Glomerular visceral epithelial cell (primary cell): ENCODE measurements around the gene TPD52L1.

Experiments
- DNase-seq: peaks from one replicate; pipeline ENCODE4 v3.0.0-alpha.2; 2016; ENCODE audit errors: extremely low spot score

Gene TPD52L1

DNA sequence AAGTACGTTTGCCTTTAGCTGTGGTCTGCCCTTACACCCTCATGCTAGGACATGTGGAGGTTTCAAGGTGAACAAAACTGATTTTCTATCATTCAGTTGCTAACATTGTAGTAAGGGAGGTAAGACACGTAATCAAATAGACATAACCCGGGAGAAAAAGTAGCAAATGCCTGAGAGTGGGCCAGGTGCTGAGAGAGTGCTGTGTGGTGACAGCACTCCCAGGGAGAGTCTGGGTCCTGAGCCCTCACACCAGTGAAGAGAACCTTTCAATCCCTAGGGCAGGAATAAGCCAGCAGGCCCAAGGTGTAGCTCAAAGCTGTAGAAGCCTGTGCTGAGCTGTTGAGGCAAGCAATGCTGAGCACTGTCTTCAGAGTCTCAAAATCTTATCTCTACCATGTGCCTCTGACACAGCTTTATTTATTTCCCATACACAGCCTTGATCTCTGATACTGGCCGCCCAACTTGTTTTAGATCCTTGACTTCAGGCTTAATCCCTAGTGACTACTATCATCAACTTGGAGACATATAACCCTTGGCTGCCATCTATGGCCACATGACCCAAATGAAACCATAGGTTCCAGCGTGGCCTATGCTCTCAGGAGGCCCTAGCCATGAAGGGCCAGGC, 55.2 kb downstream of the TPD52L1 start:
- no peak for DNase-seq

GRCh38 chr6:125210667-125211066, 57.1 kb downstream of the TPD52L1 start:
- no peak for DNase-seq

GRCh38 chr6:125211352-125211751, 57.8 kb downstream of the TPD52L1 start:
- DNase-seq: no peak

DNA sequence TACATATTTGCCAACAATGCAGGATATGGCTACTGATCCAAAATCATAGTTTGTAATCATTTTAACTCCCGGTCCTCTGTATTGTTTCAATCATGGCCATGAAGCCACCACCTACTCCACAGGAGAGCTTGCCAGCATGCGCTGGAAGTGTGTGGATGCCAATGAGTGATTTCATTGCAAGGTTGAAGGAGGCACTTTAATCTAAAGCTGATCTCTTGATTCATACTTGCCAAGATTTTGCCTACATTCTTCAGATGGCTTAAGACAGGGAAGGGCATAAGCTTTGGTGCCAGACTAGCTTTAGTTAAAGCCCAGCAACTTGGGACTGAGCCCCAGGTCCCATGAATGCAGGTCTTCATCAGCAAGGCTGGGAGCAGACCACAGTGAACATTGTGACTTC, 58.8 kb downstream of the TPD52L1 start:
- DNase-seq: no peak

DNA sequence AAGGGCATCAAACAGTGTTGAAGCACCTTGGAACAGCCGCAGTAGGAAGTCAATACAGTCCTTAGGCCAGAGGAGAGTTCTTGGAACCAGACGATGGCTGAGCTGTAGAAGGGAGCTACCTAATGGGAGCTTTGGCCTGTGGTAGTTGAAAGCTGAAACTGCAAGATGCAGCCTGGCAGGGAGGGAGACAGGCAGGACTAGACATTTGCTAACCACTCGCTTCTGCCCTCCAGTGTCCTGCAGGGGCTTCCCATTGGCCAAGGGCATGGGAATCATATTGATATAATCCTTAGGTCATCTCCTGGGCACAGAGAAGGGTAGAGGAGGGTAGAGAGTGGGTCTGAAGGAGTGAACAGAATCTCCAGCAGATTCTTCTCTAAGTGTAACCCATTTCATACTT, 60.4 kb downstream of the TPD52L1 start:
- no peak for DNase-seq

DNA sequence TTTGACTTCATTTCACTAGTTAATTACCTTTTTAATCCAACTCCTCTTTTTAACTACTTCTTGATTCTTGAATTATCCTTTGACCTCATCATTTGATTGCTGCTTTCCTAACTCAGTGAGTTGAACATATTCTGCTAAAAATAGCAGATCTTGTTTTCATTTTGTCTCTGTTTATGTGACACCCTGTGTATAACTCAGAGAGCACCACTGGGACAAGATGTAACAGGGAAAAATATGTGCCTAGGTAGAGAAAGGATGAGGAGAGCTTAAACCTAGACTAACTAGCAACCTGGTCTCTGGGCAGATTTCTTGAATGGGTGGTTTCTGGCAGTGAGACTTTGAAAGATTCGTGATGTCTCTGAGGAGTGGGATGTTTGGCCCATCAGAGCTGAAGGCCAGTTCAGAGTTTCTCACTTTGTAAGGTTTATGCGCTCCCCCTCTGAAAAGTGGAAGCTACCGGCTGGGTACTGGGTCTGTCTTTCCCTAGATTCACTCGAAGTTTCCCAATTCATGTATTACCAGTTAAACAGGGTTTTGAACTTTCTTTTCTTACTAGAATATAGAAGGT, 61.8 kb downstream of the TPD52L1 start:
- no peak for DNase-seq

GRCh38 chr6:125216015-125216414, 62.4 kb downstream of the TPD52L1 start:
- DNase-seq: no peak

DNA sequence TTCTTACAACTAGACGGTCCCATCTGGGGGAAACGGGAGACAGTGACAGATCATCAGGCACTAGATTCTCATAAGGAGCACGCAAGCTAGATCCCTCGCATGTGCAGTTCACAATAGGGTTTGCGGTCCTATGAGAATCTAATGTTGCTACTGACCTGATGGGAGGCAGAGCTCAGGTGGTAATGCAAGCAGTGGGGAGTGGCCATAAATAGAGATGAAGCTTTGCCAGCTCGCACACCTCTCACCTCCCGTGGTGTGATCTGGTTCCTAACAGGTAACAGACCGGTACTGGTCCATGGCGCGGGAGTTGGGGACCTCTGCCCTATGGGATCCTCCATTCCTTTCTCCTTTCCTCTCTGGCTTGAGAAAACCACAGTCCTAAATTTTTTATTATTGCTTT, 63.8 kb downstream of the TPD52L1 start:
- no peak for DNase-seq

DNA sequence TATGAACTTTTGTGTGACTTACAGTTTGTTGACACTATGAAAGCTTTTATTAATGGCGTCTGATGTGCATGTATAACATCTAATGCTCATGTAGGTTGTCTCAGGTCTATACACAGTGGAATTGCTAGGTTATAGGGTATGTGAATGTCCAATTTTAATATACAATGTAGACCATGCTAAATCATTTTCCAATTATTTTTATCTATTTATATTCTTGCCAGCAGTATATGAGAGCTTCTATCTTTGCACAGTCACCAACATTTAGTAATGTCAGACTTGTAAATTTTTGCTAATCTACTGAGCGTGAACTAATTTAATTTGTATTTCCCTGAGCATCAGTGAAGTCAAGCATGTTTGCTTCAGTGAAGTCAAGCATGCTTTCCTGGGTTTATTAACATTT, 64.4 kb downstream of the TPD52L1 start:
- DNase-seq: no peak

DNA sequence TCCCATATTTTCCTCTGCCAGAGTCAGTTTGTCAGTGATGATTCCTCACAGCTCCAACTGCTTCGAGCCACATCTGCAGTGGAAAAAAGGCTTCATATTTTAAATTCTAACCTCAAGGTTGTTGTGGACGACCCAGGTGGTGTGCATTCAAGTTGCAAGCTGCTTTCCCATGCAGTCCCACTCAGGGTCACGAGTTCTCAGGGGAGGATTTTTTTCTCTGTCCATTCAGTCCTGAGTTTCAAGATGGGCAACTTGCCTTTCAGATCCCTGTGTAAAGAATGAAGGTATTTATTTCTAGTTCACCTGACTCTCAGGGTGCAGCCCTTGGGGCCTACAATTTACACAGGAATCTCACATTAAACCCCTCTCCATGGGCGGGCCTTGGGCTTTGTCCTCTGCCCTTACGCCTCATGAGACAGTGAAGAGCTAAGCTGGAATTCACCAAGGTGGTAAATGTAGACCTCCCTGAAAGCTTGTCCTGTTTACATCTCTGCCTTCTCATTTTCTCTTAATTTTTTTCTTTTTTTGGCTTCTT, 65.9 kb downstream of the TPD52L1 start:
- no peak for DNase-seq

GRCh38 chr6:125220712-125221111, 67.1 kb downstream of the TPD52L1 start:
- no peak for DNase-seq

- DNase-seq: no peak
Measured at GRCh38 chr6:125222531-125223455, 69.2 kb downstream of the TPD52L1 start.

GRCh38 chr6:125224231-125224861, 70.8 kb downstream of the TPD52L1 start:
- no peak for DNase-seq

DNA sequence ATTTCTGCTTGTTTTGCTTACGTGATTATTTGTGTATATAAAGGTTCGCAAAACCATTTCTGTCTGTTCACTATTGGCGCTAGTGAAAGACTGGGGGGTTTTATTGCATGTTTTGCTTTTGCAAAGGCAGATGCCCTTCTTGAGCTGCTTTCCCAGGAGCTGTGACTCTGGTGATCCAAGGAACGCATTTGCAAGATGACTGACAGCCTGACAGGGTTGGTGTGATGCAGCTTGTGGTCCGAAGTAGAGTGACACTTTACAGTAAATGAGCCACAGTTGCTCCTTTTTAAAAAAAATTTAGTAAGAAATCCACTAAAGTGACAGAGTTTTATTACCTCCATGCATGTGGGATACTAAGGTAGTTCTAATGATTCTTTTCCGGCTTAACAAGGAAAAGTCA, 73.7 kb downstream of the TPD52L1 start:
- no peak for DNase-seq

- no peak for DNase-seq
Measured at GRCh38 chr6:125228981-125229479, 75.5 kb downstream of the TPD52L1 start.

DNA sequence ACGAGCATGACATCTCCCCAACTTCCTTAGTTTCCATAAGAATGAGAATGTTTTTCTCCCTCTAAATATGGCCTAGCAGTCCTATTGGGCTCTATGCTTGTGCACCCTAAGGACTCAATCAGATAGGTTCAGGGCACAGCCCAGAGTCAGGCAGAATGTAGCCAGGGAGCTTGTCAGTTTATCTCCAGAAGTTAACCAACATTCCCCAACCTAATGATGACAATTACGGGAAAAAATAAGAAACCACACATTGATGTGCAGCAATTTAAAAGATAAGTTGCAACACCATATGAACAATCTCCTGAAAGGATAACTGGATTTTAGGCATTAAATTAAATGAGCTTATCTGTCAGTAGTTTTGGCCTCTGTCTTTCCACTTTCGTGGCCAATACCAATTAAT, 77.1 kb downstream of the TPD52L1 start:
- DNase-seq: no peak

DNA sequence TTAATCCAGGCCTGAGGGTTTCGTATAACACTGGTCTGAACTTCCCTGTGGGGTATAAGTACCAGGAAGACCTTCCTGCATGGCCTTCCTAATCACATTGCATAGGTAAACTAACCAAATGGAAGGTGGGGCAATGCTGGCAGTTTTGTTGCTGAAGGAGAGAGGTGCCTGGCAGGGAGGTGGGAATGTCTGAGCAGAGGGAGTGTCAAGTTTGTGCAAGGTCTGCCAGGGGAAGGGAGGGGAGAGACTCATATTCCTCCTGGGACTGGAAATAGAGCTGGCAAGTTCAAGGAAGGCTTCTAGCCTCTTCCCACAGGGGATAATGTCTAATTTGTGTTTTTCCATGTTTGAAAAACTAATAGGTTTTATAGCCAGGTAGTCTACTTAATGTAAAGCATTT, 77.6 kb downstream of the TPD52L1 start:
- no peak for DNase-seq

GRCh38 chr6:125231574-125232343, 78.2 kb downstream of the TPD52L1 start:
- no peak for DNase-seq

GRCh38 chr6:125232466-125232865, 78.9 kb downstream of the TPD52L1 start:
- no peak for DNase-seq

- no peak for DNase-seq
Measured at GRCh38 chr6:125233202-125233601, 79.6 kb downstream of the TPD52L1 start.
